ENCODE results near the gene CACNA2D2. TPM values are rescaled to one million over a fixed set of nuclear protein-coding genes. Genes with fewer than 3 reads are reported as not detected.

Gene CACNA2D2
- total RNA-seq, 2 experiments from 2014 or later, result 0.70 to 0.80 TPM

DNA sequence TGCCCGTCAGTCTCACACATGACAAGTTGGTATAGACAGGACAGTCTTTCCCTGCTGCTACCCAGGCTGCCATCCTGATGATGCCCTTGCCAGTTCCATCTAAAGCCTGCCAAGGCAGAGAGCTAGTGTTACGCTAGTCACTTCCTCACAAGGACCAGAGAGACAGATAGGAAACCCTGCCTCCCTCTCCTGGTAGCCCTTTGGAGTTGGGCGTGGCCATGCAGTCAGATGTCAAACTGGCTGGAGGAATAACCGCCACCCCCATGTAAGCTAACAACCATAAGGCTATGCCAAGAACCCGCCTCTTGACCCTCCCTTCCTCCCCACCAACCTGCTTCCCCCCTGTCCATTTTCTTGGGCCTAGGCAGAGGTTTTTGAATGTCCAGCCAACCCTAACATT lies 146.9 kb downstream of the CACNA2D2 start:
- no peak for DNase-seq
- peaks cover 48% of the 10 kb centered on the region for H3K4me1 Mint-ChIP-seq
- H3K36me3 Mint-ChIP-seq, result peaks cover 20% of the 10 kb centered on the region
- peak overlapping the region; percentile 8 for H3K27ac Mint-ChIP-seq
- no peaks in the 10 kb centered on the region for H3K27me3 Mint-ChIP-seq
- H3K4me3 Mint-ChIP-seq, result peak overlapping the region; percentile 98
- H3K9me3 Mint-ChIP-seq, result no peaks in the 10 kb centered on the region

- no peaks in the 10 kb centered on the region for H3K9me3 Mint-ChIP-seq
- peak overlapping the region; percentile 98 for H3K4me3 Mint-ChIP-seq
- H3K36me3 Mint-ChIP-seq, result peaks cover 20% of the 10 kb centered on the region
- H3K27me3 Mint-ChIP-seq, result no peaks in the 10 kb centered on the region
- peaks cover 52% of the 10 kb centered on the region for H3K4me1 Mint-ChIP-seq
- H3K27ac Mint-ChIP-seq, result peak overlapping the region; percentile 15
- DNase-seq, result no peak
Measured at GRCh38 chr3:50355829-50356552, 147.4 kb downstream of the CACNA2D2 start.

DNA sequence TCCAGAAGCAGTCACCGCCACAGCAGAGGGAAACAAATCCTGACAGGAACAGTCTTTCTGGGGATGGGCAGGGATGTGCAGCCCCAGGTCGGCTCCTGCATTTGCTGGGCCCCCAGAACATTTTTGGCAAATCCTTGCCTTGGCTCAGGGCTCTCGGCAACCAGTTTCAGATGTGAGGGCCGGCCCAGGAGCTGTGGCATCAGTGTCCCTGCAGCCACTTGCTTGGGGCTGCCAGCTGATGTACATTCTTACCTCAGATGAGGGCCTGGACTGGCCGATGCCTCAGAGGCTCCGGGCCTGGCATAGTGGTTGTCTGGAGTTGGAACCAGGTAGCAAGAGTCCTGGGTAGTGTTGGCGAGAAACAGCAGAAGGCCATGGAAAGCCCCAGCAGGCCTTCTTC lies 148.6 kb downstream of the CACNA2D2 start:
- Mint-ChIP-seq H3K27me3 (no peaks in the 10 kb centered on the region), H3K9me3 (no peaks in the 10 kb centered on the region), H3K27ac (peak overlapping the region; percentile 54), H3K4me3 (no peak overlapping the region), H3K4me1 (peaks cover 56% of the 10 kb centered on the region), H3K36me3 (peaks cover 20% of the 10 kb centered on the region)
- no peak for DNase-seq

GRCh38 chr3:50354186-50354764 lies 149.2 kb downstream of the CACNA2D2 start:
- DNase-seq, result no peak
- no peaks in the 10 kb centered on the region for H3K9me3 Mint-ChIP-seq
- H3K36me3 Mint-ChIP-seq, result peaks cover 19% of the 10 kb centered on the region
- H3K4me1 Mint-ChIP-seq, result peaks cover 58% of the 10 kb centered on the region
- no peaks in the 10 kb centered on the region for H3K27me3 Mint-ChIP-seq
- H3K4me3 Mint-ChIP-seq, result no peak overlapping the region
- peak overlapping the region; percentile 64 for H3K27ac Mint-ChIP-seq

DNA sequence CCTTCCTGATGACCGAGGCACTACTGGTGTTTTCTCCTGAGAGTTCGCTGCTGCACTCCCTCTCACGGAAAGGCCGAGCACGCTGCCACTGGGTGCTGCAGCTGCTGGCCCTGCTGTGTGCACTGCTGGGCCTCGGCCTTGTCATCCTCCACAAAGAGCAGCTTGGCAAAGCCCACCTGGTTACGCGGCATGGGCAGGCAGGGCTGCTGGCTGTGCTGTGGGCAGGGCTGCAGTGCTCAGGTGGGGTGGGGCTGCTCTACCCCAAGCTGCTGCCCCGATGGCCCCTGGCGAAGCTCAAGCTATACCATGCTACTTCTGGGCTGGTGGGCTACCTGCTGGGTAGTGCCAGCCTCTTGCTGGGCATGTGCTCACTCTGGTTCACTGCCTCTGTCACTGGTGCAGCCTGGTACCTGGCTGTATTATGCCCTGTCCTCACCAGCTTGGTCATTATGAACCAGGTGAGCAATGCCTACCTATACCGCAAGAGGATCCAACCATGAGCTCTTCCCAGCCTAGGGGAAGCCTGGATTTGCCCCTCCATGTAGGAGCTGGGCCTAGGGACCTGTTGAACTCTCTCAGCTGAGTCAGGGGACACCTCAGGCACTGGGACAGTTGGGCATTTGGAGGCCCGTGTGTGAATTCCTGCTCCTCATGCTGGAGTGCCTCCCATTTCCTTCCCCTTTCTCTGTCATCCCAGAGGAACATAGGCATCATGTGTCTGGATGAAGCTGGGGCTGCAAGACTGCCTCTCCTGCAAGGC lies 150.0 kb downstream of the CACNA2D2 start:
- Mint-ChIP-seq H3K4me1 (peaks cover 60% of the 10 kb centered on the region), H3K4me3 (no peak overlapping the region), H3K36me3 (peaks cover 17% of the 10 kb centered on the region), H3K27ac (peak overlapping the region; percentile 42), H3K9me3 (no peaks in the 10 kb centered on the region), H3K27me3 (no peaks in the 10 kb centered on the region)
- no peak for DNase-seq

- peaks cover 15% of the 10 kb centered on the region for H3K36me3 Mint-ChIP-seq
- no peak overlapping the region for H3K4me3 Mint-ChIP-seq
- H3K27ac Mint-ChIP-seq, result peak overlapping the region; percentile 42
- peaks cover 59% of the 10 kb centered on the region for H3K4me1 Mint-ChIP-seq
- no peak for DNase-seq
- no peaks in the 10 kb centered on the region for H3K9me3 Mint-ChIP-seq
- no peaks in the 10 kb centered on the region for H3K27me3 Mint-ChIP-seq
Measured at GRCh38 chr3:50352781-50353180, 150.7 kb downstream of the CACNA2D2 start.

DNA sequence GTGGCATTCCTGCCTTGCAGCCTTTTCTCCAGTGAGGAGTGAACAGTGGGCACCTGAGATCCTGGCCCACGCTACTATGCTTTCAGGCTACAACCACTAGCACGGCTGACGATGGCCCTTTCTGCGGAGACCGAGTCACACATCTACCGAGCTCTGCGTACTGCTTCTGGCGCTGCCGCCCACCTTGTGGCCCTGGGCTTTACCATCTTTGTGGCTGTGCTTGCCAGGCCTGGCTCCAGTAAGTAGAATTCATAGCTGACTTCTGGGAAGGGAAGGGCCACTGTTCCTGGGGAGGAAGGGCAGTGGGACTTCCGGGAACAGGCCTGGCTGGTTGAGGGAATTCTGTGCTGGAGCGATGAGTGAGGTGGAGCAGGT lies 152.1 kb downstream of the CACNA2D2 start:
- Mint-ChIP-seq H3K9me3 (no peaks in the 10 kb centered on the region), H3K4me3 (peak overlapping the region; percentile 88), H3K27ac (peak overlapping the region; percentile 97), H3K36me3 (peaks cover 7% of the 10 kb centered on the region), H3K27me3 (no peaks in the 10 kb centered on the region), H3K4me1 (peaks cover 52% of the 10 kb centered on the region)
- no peak for DNase-seq

GRCh38 chr3:50350527-50351322 lies 152.7 kb downstream of the CACNA2D2 start, which contains the start of the genes CYB561D2 and NPRL2:
Gene CYB561D2, plus strand, starts transcription at chr3:50350862. Its CDS starts 572 bp downstream, at chr3:50351434.
Gene NPRL2, minus strand, starts transcription at chr3:50350775. Its CDS starts 123 bp downstream, at chr3:50350652.
- H3K4me3 Mint-ChIP-seq, result peak within 1 kb of the TSS; percentile 88
- H3K9me3 Mint-ChIP-seq, result no peaks in the 10 kb centered on the region
- H3K36me3 Mint-ChIP-seq, result peaks cover 7% of the 10 kb centered on the region
- H3K27me3 Mint-ChIP-seq, result no peaks in the 10 kb centered on the region
- H3K4me1 Mint-ChIP-seq, result peaks cover 54% of the 10 kb centered on the region
- peak; percentile 100 for DNase-seq
- peak within 1 kb of the TSS; percentile 97 for H3K27ac Mint-ChIP-seq

GRCh38 chr3:50350213-50350526 lies 153.3 kb downstream of the CACNA2D2 start:
- Mint-ChIP-seq H3K27ac (peak overlapping the region; percentile 97), H3K4me1 (peaks cover 52% of the 10 kb centered on the region), H3K36me3 (peaks cover 7% of the 10 kb centered on the region), H3K4me3 (peak overlapping the region; percentile 88), H3K27me3 (no peaks in the 10 kb centered on the region), H3K9me3 (no peaks in the 10 kb centered on the region)
- no peak for DNase-seq

- peaks cover 9% of the 10 kb centered on the region for H3K36me3 Mint-ChIP-seq
- no peak overlapping the region for H3K27ac Mint-ChIP-seq
- no peaks in the 10 kb centered on the region for H3K27me3 Mint-ChIP-seq
- peak; percentile 77 for DNase-seq
- H3K4me3 Mint-ChIP-seq, result no peak overlapping the region
- H3K9me3 Mint-ChIP-seq, result no peaks in the 10 kb centered on the region
- peaks cover 43% of the 10 kb centered on the region for H3K4me1 Mint-ChIP-seq
Measured at GRCh38 chr3:50347187-50347813, 156.1 kb downstream of the CACNA2D2 start.

GRCh38 chr3:50345586-50346234 lies 157.7 kb downstream of the CACNA2D2 start, which contains the start of gene ZMYND10:
Gene ZMYND10, minus strand, starts transcription at chr3:50345732. Its CDS starts 153 bp downstream, at chr3:50345579.
- DNase-seq, result peak; percentile 83
- peaks cover 41% of the 10 kb centered on the region for H3K4me1 Mint-ChIP-seq
- H3K36me3 Mint-ChIP-seq, result peaks cover 9% of the 10 kb centered on the region
- peak within 1 kb of the TSS; percentile 66 for H3K4me3 Mint-ChIP-seq
- H3K27ac Mint-ChIP-seq, result no peak within 1 kb of the TSS
- H3K27me3 Mint-ChIP-seq, result no peaks in the 10 kb centered on the region
- no peaks in the 10 kb centered on the region for H3K9me3 Mint-ChIP-seq

GRCh38 chr3:50345008-50345407 lies 158.4 kb downstream of the CACNA2D2 start:
- H3K27me3 Mint-ChIP-seq, result no peaks in the 10 kb centered on the region
- no peak for DNase-seq
- peak overlapping the region; percentile 25 for H3K4me3 Mint-ChIP-seq
- no peak overlapping the region for H3K27ac Mint-ChIP-seq
- peaks cover 11% of the 10 kb centered on the region for H3K36me3 Mint-ChIP-seq
- H3K9me3 Mint-ChIP-seq, result no peaks in the 10 kb centered on the region
- H3K4me1 Mint-ChIP-seq, result peaks cover 36% of the 10 kb centered on the region

DNA sequence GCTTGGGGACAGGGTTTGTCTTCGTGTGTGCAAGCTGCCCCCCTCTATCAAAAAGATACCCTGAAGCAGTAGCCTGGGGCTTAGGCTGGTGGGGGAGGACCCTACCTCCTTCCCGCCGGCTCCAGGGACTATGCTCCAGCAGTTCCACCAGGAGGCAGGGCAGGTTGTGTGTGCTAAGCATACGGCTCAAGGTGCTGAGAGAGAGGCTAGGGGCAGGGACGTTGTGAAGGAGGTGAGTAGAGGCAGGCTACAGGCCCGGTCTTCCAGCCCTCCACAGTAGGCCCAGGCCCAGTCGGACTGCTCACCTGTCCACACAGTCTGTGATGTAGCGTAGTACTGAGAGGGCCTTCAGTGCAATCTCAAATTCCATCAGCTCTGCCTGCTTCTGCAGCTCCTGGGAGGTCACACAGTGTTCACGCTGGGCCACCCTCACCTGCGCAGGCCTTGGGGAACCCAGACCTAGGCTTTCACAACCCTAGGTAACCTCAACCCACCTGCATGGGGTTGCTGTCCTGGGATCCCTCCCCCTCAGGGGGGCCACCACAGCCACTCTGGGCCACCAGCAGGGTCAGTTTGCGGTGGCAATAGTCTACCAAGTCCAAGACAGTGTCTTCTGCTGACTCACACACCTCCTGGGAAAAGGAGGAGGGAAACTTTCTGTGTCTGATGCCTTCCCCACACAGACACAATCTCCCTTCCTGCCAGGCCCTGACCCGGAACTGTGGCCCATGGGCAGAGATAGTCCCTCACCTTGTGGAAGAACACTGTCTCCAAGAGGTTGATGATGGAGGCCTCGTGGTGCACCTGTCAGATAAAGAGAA lies 160.4 kb downstream of the CACNA2D2 start:
- no peaks in the 10 kb centered on the region for H3K9me3 Mint-ChIP-seq
- DNase-seq, result no peak
- peaks cover 24% of the 10 kb centered on the region for H3K36me3 Mint-ChIP-seq
- no peak overlapping the region for H3K27ac Mint-ChIP-seq
- no peak overlapping the region for H3K4me3 Mint-ChIP-seq
- peaks cover 32% of the 10 kb centered on the region for H3K4me1 Mint-ChIP-seq
- H3K27me3 Mint-ChIP-seq, result no peaks in the 10 kb centered on the region
